GM18870 (cell line): ENCODE results near the gene CCDC102A.
"Not testable (repeated sequence)": the region's sequence is repeated elsewhere in the genome, so short reads cannot be mapped to it uniquely, and the experiment has no call there.

Source experiments
- ATAC-seq: cut with Tn5 transposase; IDR thresholded peaks from one replicate; pipeline ENCODE4 v1.9.1; 2021; ENCODE audit warnings: moderate library complexity; ENCODE audit not compliant: unreplicated experiment

Gene CCDC102A

DNA sequence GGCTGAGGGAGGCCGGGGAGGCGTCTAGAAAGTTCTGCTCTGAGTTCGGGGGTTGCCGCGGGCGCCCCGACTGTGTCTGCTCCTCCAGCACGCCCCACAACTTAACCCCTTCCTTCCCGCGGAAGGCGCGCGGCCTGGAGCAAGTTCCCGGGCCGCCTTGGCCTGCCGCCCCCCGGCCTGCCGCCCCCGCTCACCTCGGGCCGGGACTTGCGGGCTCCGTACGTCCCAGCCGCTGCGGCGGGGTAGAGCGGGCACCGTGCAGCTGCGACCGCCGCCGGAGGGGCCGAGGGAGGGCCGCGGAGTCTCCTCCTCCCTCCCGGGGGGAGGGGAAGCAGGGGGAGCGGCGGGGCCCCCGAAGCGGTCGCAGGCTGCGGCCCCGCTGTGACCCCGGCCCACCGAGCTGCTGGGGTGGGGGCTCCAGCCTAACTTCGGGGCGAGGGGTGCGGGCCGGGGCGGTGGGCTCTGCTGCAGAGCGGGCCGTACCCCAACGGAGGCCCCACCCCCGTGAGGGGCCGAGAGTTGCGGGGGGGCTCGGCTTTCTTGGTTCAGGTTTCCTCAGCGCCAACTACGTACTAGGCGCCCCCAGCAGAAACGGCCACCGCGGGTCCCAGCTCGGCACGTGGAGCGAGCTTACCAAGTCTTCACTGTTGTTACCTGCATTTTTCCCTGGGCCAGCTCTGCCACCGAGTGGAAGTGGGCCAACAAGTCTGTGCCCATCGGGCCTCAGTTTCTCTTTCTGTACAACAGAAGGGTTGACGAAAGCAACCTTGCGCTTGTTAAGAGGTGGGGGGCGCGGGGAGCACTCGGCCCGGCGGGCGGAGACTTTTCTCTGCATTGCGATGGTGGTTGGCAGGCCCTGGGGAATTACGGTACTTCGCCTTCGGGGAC is at the start of gene CCDC102A:
Gene CCDC102A, minus strand, starts transcription at position 266 of the 888 bp plus-strand sequence. CDS start 7,394 bp downstream, outside the sequence.
- no peak for ATAC-seq

- no peak for ATAC-seq
Measured at GRCh38 chr16:57585051-57585687, 48.8 kb upstream of the CCDC102A start.

- ATAC-seq, result no peak
Measured at GRCh38 chr16:57579361-57579665, 42.9 kb upstream of the CCDC102A start.

DNA sequence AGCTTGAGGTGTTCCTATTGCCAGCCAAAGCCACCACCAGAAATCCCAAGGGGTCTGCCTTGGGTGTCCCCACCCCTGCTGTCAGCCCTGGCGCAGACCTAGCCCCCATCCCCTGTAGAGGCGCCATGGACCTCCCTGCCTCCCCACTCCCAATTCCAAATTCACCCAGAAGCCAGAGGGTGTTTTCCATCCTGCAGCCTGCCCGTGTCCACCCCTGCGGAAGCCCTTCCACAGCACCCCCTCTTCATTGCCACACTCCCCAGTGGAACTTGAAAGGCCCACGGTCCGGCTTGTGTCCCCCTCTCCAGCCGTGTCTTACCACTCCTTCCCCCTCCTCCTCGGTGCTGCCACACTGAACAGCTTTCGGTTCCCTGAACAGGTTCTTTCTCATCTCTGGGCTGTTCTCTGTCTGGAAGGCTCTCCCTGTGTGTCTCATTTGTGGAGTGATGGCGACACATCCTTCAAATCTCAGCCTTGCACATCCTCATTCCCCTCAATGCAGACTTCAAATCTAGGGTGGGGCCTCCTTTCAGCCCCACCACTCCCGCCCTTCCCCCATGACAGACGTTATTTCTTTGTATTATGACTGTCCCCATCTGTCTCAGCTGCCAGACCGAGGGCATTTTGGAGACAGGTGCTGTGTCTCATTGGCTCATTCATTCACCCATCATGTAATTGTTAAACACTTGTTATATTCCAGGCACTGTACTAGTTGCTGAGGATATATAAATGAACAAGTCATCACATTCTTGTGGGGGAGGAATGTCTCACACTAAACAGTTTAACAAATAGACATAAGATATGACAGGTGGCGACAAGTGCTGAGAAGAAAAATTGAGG is 42.4 kb upstream of the CCDC102A start:
- ATAC-seq, result no peak

- no peak for ATAC-seq
Measured at GRCh38 chr16:57577691-57578224, 41.4 kb upstream of the CCDC102A start.

DNA sequence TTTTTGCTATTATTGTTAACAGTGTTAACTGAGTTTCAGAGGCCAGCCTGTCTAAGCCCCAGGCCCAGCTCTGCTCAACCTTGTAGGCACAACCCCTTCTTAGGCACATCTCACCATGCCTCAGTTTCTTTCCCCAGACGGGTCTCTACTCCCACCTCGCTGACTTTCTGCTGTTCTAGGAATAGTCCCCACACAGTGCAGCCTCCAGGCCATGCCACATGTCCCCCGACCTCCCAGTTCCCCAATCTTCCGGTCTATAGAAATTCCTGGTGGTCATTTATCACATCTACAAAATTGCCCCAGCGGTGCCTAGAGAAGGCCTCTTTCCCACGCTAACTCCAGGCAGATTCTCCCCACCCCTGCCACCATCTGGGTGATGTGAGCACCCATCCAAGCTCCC is 40.8 kb upstream of the CCDC102A start:
- no peak for ATAC-seq

GRCh38 chr16:57576429-57576870 is 40.1 kb upstream of the CCDC102A start:
- ATAC-seq, result peak; percentile 65

DNA sequence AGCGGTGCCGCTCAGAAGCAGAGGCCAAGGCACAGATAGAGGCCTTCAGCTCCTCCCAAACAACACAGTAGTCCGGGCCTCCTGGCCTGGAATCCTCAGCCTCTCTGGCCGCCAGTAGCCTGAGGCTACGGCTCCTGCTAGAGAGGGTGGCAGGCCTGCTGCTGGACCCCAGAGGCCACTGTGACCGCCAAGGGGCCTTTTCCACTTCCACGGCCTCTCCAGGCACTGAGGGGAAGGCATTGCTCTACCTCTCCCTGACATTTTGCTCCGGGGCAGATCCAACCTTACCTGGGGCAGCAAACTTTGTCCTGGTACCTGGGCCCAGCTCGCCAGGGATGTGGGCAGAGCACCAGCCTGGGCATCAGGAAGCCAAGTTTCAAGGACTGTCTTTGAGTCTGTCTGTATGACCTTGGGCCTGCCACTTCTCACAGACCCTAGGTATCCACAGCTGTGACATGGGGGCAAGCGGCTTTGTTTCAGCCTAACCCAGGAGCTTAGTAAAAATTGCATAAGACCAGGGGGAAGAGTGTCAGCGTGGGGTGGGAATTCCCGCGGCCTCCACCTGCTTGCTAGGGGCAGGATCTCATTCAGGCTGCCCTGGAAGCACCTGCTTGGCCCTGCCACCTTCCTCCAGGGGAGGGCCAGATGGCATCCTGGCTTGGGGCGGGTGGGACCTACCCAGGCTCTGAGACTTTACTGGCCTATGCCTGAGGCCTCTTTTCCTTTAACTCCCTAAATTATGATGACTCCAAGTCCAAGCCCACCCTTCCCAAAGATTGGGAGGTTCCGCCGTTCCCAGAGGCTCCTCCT is 39.3 kb upstream of the CCDC102A start:
- ATAC-seq, result no peak

- ATAC-seq, result no peak
Measured at GRCh38 chr16:57574646-57575467, 38.5 kb upstream of the CCDC102A start.

- no peak for ATAC-seq
Measured at GRCh38 chr16:57574086-57574485, 37.7 kb upstream of the CCDC102A start.

GRCh38 chr16:57572978-57573728 is 36.8 kb upstream of the CCDC102A start:
- ATAC-seq, result no peak

- ATAC-seq, result no peak
Measured at GRCh38 chr16:57571098-57571497, 34.7 kb upstream of the CCDC102A start.

GRCh38 chr16:57570301-57571070 is 34.1 kb upstream of the CCDC102A start:
- no peak for ATAC-seq

DNA sequence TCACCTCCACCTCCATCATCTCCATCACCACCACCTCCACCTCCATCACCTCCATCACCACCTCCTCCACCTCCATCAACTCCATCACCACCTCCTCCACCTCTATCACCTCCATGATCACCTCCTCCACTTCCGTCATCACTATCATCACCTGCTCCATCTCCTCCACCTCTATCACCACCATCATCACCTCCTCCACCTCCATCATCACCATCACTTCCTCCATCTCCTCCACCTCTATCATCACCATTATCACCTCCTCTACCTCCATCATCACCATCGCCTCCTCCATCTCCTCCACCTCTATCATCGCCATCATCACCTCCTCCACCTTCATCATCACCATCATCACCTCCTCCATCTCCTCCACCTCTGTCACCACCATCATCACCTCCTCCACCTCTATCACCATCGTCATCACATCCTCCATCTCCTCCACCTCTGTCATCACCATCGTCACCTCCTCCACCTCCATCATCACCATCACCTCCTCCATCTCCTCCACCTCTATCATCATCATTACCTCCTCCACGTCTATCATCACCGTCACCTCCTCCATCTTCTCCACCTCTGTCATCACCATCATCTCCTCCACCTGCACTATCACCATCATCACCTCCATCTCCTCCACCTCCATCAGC is 33.1 kb upstream of the CCDC102A start:
- no peak for ATAC-seq

- ATAC-seq, result not testable (repeated sequence)
Measured at GRCh38 chr16:57568772-57569171, 32.4 kb upstream of the CCDC102A start.

DNA sequence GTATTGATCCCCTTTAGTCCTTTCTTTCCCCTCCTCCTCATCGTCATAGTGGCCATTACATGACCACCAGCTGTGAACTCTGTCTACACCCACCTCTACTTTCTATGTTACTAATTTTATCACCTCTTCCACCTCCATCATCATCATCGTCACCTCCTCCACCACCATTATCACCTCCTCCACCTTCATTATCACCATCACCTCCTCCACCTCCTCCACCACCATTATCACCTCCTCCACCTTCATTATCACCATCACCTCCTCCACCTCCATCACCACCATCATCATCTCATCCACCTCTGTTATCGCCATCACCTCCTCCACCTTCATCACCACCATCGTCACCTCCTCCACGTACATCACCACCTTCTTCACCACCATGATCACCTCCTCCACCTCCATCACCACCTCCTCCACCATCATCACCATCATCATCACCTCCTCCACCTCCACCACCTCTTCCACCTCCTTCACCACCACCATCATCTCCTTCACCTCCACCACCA is 31.9 kb upstream of the CCDC102A start:
- no peak for ATAC-seq

DNA sequence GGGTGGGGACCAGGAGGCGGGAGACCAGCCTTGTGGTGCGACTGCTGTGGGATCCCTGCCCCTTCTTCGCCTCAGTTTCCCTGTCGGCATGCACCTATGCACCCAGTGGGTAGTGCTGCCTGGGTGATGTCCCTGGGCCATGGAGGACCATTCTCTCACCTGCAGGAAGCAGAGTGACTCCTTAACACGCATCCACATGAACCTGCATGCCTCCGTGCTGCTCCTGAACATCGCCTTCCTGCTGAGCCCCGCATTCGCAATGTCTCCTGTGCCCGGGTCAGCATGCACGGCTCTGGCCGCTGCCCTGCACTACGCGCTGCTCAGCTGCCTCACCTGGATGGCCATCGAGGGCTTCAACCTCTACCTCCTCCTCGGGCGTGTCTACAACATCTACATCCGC is 31.3 kb upstream of the CCDC102A start:
- ATAC-seq, result no peak
